Measurements from ENCODE around the gene TSPYL6. TPM values are rescaled to one million over a fixed set of nuclear protein-coding genes. Genes with fewer than 3 reads are reported as not detected.

TSPYL6 gene
- total and polyA plus RNA-seq, 2 of the 8 experiments (the other 6 are each of a cell fraction or from before 2014, with no cell fraction given), result not detected

GRCh38 chr2:54204476-54204875 is 51.6 kb downstream of the TSPYL6 start (continued):
- TF ChIP-seq, protein P1, sequence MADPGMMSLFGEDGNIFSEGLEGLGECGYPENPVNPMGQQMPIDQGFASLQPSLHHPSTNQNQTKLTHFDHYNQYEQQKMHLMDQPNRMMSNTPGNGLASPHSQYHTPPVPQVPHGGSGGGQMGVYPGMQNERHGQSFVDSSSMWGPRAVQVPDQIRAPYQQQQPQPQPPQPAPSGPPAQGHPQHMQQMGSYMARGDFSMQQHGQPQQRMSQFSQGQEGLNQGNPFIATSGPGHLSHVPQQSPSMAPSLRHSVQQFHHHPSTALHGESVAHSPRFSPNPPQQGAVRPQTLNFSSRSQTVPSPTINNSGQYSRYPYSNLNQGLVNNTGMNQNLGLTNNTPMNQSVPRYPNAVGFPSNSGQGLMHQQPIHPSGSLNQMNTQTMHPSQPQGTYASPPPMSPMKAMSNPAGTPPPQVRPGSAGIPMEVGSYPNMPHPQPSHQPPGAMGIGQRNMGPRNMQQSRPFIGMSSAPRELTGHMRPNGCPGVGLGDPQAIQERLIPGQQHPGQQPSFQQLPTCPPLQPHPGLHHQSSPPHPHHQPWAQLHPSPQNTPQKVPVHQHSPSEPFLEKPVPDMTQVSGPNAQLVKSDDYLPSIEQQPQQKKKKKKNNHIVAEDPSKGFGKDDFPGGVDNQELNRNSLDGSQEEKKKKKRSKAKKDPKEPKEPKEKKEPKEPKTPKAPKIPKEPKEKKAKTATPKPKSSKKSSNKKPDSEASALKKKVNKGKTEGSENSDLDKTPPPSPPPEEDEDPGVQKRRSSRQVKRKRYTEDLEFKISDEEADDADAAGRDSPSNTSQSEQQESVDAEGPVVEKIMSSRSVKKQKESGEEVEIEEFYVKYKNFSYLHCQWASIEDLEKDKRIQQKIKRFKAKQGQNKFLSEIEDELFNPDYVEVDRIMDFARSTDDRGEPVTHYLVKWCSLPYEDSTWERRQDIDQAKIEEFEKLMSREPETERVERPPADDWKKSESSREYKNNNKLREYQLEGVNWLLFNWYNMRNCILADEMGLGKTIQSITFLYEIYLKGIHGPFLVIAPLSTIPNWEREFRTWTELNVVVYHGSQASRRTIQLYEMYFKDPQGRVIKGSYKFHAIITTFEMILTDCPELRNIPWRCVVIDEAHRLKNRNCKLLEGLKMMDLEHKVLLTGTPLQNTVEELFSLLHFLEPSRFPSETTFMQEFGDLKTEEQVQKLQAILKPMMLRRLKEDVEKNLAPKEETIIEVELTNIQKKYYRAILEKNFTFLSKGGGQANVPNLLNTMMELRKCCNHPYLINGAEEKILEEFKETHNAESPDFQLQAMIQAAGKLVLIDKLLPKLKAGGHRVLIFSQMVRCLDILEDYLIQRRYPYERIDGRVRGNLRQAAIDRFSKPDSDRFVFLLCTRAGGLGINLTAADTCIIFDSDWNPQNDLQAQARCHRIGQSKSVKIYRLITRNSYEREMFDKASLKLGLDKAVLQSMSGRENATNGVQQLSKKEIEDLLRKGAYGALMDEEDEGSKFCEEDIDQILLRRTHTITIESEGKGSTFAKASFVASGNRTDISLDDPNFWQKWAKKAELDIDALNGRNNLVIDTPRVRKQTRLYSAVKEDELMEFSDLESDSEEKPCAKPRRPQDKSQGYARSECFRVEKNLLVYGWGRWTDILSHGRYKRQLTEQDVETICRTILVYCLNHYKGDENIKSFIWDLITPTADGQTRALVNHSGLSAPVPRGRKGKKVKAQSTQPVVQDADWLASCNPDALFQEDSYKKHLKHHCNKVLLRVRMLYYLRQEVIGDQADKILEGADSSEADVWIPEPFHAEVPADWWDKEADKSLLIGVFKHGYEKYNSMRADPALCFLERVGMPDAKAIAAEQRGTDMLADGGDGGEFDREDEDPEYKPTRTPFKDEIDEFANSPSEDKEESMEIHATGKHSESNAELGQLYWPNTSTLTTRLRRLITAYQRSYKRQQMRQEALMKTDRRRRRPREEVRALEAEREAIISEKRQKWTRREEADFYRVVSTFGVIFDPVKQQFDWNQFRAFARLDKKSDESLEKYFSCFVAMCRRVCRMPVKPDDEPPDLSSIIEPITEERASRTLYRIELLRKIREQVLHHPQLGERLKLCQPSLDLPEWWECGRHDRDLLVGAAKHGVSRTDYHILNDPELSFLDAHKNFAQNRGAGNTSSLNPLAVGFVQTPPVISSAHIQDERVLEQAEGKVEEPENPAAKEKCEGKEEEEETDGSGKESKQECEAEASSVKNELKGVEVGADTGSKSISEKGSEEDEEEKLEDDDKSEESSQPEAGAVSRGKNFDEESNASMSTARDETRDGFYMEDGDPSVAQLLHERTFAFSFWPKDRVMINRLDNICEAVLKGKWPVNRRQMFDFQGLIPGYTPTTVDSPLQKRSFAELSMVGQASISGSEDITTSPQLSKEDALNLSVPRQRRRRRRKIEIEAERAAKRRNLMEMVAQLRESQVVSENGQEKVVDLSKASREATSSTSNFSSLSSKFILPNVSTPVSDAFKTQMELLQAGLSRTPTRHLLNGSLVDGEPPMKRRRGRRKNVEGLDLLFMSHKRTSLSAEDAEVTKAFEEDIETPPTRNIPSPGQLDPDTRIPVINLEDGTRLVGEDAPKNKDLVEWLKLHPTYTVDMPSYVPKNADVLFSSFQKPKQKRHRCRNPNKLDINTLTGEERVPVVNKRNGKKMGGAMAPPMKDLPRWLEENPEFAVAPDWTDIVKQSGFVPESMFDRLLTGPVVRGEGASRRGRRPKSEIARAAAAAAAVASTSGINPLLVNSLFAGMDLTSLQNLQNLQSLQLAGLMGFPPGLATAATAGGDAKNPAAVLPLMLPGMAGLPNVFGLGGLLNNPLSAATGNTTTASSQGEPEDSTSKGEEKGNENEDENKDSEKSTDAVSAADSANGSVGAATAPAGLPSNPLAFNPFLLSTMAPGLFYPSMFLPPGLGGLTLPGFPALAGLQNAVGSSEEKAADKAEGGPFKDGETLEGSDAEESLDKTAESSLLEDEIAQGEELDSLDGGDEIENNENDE (IDR thresholded peaks at IDR 0.05; ENCODE audit: insufficient replicate concordance, low read length), result no peak
- TF ChIP-seq NRF1 (IDR thresholded peaks at IDR 0.05; ENCODE audit: low read depth, low read length) (no peak), CREB1 (IDR thresholded peaks at IDR 0.05) (no peak), EZH2 (IDR thresholded peaks at IDR 0.05; ENCODE audit: low read depth, low read length, severe bottlenecking) (no peak), SIRT6 (IDR thresholded peaks at IDR 0.05; ENCODE audit: low read length) (no peak), BACH1 (IDR thresholded peaks at IDR 0.05; ENCODE audit: low read length) (no peak), E2F6 (IDR thresholded peaks at IDR 0.05) (no peak)

Measured in H1 (cell line).